T-helper 2 cell treated with Interferon-gamma antibody and Interleukin-4, amounts not matched to agents 5 μg/mL and 100 μg/mL, for 36 hours (primary cell): Measurements from ENCODE around the gene SPA17.
A peak's percentile ranks its signal among the peaks of the same experiment; 100 is the strongest.

Experiments
- DNase-seq: peaks from one replicate; pipeline ENCODE4 v3.0.0; 2021; ENCODE audit warnings: low spot score
- H3K27ac Mint-ChIP-seq: one replicate; pipeline ENCODE4 v1.8.0; 2021; ENCODE audit warnings: mild to moderate bottlenecking, mixed read lengths
- H3K27me3 Mint-ChIP-seq: one replicate; pipeline ENCODE4 v1.8.0; 2021; ENCODE audit warnings: low read depth, mixed read lengths
- H3K36me3 Mint-ChIP-seq: one replicate; pipeline ENCODE4 v1.8.0; 2021; ENCODE audit warnings: low read depth, mixed read lengths
- H3K4me1 Mint-ChIP-seq: one replicate; pipeline ENCODE4 v1.8.0; 2021; ENCODE audit warnings: low read depth, mixed read lengths
- H3K4me3 Mint-ChIP-seq: one replicate; pipeline ENCODE4 v1.8.0; 2022; ENCODE audit warnings: mild to moderate bottlenecking, moderate library complexity, mixed read lengths
- H3K9me3 Mint-ChIP-seq: one replicate; pipeline ENCODE4 v1.8.0; 2021; ENCODE audit warnings: mixed read lengths

The SPA17 gene

GRCh38 chr11:124743050-124743449 lies 69.3 kb downstream of the SPA17 start:
- Mint-ChIP-seq H3K4me1 (peaks cover 15% of the 10 kb centered on the region), H3K4me3 (no peak overlapping the region), H3K27me3 (peaks cover 35% of the 10 kb centered on the region), H3K27ac (no peak overlapping the region), H3K9me3 (no peaks in the 10 kb centered on the region), H3K36me3 (no peaks in the 10 kb centered on the region)
- no peak for DNase-seq

GRCh38 chr11:124745270-124745834 lies 71.6 kb downstream of the SPA17 start:
- peak overlapping the region; percentile 42 for H3K4me3 Mint-ChIP-seq
- DNase-seq, result no peak
- H3K4me1 Mint-ChIP-seq, result peaks cover 10% of the 10 kb centered on the region
- peaks cover 21% of the 10 kb centered on the region for H3K27me3 Mint-ChIP-seq
- no peak overlapping the region for H3K27ac Mint-ChIP-seq
- no peaks in the 10 kb centered on the region for H3K36me3 Mint-ChIP-seq
- H3K9me3 Mint-ChIP-seq, result no peaks in the 10 kb centered on the region

DNA sequence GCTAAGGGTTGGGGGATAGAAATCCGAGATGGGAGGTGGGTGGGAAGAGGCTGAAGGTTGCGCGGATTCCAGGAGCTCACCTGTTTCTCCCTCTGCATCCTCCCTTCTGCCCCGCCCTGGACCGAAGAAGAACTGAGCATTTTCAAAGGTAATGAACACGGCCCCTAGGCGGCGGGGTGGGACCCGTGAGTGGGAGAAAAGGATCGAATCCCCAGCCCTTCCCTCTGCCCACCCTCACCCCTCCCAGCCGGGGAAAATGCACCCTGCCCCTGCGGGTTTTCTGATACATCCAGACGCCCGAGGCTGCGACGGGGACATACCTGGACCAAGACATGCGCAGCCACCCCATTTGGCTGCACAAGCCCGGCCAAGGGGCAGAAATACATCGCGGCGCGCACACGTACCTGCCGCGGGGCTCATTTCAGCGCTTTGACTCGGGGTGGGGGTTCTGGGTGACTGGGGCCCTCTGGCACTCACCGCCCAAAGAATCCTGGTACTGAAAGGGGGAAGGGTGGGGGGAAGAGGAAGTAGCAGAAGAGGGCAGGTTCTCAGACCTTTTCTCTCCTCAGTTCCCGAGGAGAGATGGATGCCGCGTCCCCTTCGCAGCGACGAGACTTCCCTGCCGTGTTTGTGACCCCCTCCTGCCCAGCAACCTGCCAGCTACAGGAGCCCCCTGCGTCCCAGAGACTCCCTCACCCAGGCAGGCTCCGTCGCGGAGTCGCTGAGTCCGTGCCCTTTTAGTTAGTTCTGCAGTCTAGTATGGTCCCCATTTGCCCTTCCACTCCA lies 72.3 kb downstream of the SPA17 start:
- H3K9me3 Mint-ChIP-seq, result no peaks in the 10 kb centered on the region
- H3K4me3 Mint-ChIP-seq, result peak overlapping the region; percentile 96
- H3K36me3 Mint-ChIP-seq, result no peaks in the 10 kb centered on the region
- peaks cover 14% of the 10 kb centered on the region for H3K27me3 Mint-ChIP-seq
- peak overlapping the region; percentile 93 for H3K27ac Mint-ChIP-seq
- H3K4me1 Mint-ChIP-seq, result peaks cover 5% of the 10 kb centered on the region
- no peak for DNase-seq

DNA sequence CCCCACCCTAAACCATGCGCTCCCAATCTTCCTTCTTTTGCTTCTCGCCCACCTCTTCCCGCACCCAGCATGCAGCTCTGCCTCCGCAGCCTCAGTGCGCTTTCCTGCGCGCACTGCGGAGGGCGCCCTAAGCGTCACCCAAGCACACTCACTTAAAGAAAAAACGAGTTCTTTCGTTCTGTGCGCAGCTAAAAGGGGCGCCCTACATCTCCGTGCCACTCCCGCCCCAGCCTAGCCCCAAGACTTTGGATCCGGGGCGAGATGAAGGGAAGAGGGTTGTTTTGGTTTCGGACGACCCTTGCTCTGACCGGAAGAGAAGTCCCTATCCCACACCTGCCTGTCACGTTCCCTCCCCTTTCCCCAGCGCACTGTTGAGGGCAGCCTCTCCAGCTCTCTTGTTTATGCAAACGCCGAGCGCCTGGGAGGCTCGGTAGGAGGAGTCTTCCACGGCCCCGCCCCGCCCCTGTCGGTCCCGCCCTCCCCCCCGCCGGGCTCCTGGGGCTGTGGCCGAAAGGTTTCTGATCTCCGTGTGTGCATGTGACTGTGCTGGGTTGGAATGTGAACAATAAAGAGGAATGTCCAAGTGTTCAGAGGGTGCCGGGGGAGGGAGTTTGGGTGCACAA lies 73.0 kb downstream of the SPA17 start:
- H3K36me3 Mint-ChIP-seq, result no peaks in the 10 kb centered on the region
- peak overlapping the region; percentile 96 for H3K4me3 Mint-ChIP-seq
- H3K27me3 Mint-ChIP-seq, result peaks cover 7% of the 10 kb centered on the region
- H3K27ac Mint-ChIP-seq, result peak overlapping the region; percentile 93
- H3K4me1 Mint-ChIP-seq, result peaks cover 5% of the 10 kb centered on the region
- peak; percentile 72 for DNase-seq
- no peaks in the 10 kb centered on the region for H3K9me3 Mint-ChIP-seq
